Stimulated activated CD4-positive, alpha-beta T cell treated with anti-CD3 and anti-CD28 coated beads, Interleukin-4, amount 100 ng/mL, for 24 hours (primary cell): ENCODE results near the gene RAB40B.

Source experiments
- DNase-seq: peaks from one replicate; pipeline ENCODE4 v3.0.0-alpha.2; 2020

Gene RAB40B

GRCh38 chr17:82691714-82692113 is 6.8 kb downstream of the RAB40B start:
- no peak for DNase-seq

- DNase-seq: no peak
These were observed 7.6 kb downstream of the RAB40B start for GRCh38 chr17:82690786-82691489.

GRCh38 chr17:82689077-82689476 is 9.4 kb downstream of the RAB40B start:
- DNase-seq: no peak

GRCh38 chr17:82687871-82688270 is 10.6 kb downstream of the RAB40B start:
- no peak for DNase-seq

GRCh38 chr17:82687375-82687861 is 11.1 kb downstream of the RAB40B start:
- DNase-seq: no peak

- no peak for DNase-seq
These were observed 11.9 kb downstream of the RAB40B start for GRCh38 chr17:82686366-82687324.

- DNase-seq: no peak
These were observed 13.2 kb downstream of the RAB40B start for GRCh38 chr17:82685291-82685690.

GRCh38 chr17:82684228-82684841 is 14.2 kb downstream of the RAB40B start:
- no peak for DNase-seq

GRCh38 chr17:82683534-82683933 is 15.0 kb downstream of the RAB40B start:
- DNase-seq: no peak

- DNase-seq: no peak
These were observed 17.0 kb downstream of the RAB40B start for GRCh38 chr17:82681547-82681946.

GRCh38 chr17:82679586-82680465 is 18.7 kb downstream of the RAB40B start:
- no peak for DNase-seq

GRCh38 chr17:82678265-82678891 is 20.1 kb downstream of the RAB40B start:
- no peak for DNase-seq

- no peak for DNase-seq
These were observed 21.1 kb downstream of the RAB40B start for GRCh38 chr17:82677353-82677925.

- DNase-seq: no peak
These were observed 22.8 kb downstream of the RAB40B start for GRCh38 chr17:82675476-82676245.

- no peak for DNase-seq
These were observed 23.6 kb downstream of the RAB40B start for GRCh38 chr17:82674656-82675475.

GRCh38 chr17:82670661-82671450 is 27.6 kb downstream of the RAB40B start:
- DNase-seq: no peak

- peak; percentile 39 for DNase-seq
These were observed 29.8 kb downstream of the RAB40B start for GRCh38 chr17:82668631-82669099.

- no peak for DNase-seq
These were observed 30.4 kb downstream of the RAB40B start for GRCh38 chr17:82668024-82668630.
